ENCODE results near the gene NR6A1.

DNA sequence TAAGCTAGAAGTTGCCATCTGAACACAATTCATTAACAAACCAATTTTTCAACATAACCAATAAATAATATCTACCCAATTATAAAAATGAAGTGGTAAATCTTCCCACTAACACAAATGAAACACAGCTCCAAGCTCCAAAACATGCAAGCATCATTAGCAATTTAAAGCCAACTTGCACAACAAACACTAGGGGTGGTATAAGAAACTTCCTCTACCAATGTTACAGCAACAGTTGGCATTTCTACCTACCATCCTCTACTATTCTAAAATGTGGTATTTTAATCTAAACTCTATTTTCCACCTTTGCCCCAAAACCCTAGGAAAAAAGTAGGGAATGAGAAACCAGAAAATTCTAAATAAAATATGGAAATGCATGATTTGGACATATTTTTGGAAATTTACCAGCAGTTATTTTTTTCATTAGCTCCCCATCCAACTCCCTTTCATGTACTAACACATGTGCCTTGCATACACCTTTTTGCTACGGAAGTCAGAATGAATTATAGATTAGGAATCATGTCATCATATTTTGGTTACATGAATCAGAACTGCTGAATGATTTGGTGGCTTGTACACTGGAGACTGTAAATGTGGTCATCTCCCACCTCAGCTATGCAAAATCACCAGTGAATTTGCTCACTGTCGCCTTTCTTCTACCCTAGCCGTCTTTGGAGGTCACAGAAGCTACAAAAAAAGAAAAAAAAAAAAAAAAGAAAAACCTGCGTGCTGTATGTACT is 4.1 kb downstream of the NR6A1 start:
- TF ChIP-seq, protein P1, sequence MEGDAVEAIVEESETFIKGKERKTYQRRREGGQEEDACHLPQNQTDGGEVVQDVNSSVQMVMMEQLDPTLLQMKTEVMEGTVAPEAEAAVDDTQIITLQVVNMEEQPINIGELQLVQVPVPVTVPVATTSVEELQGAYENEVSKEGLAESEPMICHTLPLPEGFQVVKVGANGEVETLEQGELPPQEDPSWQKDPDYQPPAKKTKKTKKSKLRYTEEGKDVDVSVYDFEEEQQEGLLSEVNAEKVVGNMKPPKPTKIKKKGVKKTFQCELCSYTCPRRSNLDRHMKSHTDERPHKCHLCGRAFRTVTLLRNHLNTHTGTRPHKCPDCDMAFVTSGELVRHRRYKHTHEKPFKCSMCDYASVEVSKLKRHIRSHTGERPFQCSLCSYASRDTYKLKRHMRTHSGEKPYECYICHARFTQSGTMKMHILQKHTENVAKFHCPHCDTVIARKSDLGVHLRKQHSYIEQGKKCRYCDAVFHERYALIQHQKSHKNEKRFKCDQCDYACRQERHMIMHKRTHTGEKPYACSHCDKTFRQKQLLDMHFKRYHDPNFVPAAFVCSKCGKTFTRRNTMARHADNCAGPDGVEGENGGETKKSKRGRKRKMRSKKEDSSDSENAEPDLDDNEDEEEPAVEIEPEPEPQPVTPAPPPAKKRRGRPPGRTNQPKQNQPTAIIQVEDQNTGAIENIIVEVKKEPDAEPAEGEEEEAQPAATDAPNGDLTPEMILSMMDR (IDR thresholded peaks at IDR 0.05; ENCODE audit: insufficient read depth, low read length, poor library complexity, severe bottlenecking): no peak
- no peak for TF ChIP-seq EZH2phosphoT487 (conservative IDR thresholded peaks at IDR 0.05; ENCODE audit: low read length)
